T-helper 17 cell (primary cell): ENCODE measurements around the gene NFAM1. TPM values are rescaled to one million over a fixed set of nuclear protein-coding genes. Genes with fewer than 3 reads are reported as not detected.

ENCODE experiments used
- ATAC-seq: fragments of 150-1000 bp; cut with Tn5 transposase; 2 replicates; pipeline ENCODE4 v1.10.0; 2021; ENCODE audit warnings: mild to moderate bottlenecking, moderate library complexity
- DNase-seq, 3 donors: peaks; one replicate each; pipeline versions ENCODE4 v3.0.0 to v3.0.0-alpha.2; 2020 to 2021
- H3K9me3 ChIP-seq: one replicate; pipeline ENCODE4 v1.7.0; 2013; ENCODE audit warnings: low read length, mild to moderate bottlenecking; ENCODE audit not compliant: control insufficient read depth, poor library complexity, severe bottlenecking
- H3K27ac Mint-ChIP-seq: one replicate; pipeline ENCODE4 v1.8.0; 2022; ENCODE audit warnings: mild to moderate bottlenecking, moderate library complexity, mixed read lengths
- H3K27me3 Mint-ChIP-seq: one replicate; pipeline ENCODE4 v1.8.0; 2022; ENCODE audit warnings: mixed read lengths
- H3K36me3 Mint-ChIP-seq: one replicate; pipeline ENCODE4 v1.8.0; 2022; ENCODE audit warnings: low read depth, mixed read lengths
- H3K4me1 Mint-ChIP-seq: one replicate; pipeline ENCODE4 v1.8.0; 2022; ENCODE audit warnings: mild to moderate bottlenecking, mixed read lengths
- H3K4me3 Mint-ChIP-seq: one replicate; pipeline ENCODE4 v1.8.0; 2022; ENCODE audit warnings: mild to moderate bottlenecking, moderate library complexity, mixed read lengths
- total RNA-seq, 4 donors: library from RNA in 2 of 4; stranded (reverse) in 2 of 4; gene quantifications; one replicate each; pipeline ENCODE4 v1.2.3 and lab custom pipeline; 2022 to 2026

The NFAM1 gene
- total RNA-seq, 2 donors from 2014 or later: 0.55 to 2.4 TPM

GRCh38 chr22:42346722-42347121 lies 85.5 kb downstream of the NFAM1 start:
- H3K36me3 Mint-ChIP-seq: no peaks in the 10 kb centered on the region
- no peaks in the 10 kb centered on the region for H3K27me3 Mint-ChIP-seq
- ATAC-seq: no peak
- H3K9me3 ChIP-seq: no peaks in the 10 kb centered on the region
- H3K4me1 Mint-ChIP-seq: peaks cover 5% of the 10 kb centered on the region
- no peak for DNase-seq
- peak overlapping the region; percentile 51 for H3K27ac Mint-ChIP-seq
- no peak overlapping the region for H3K4me3 Mint-ChIP-seq

- H3K9me3 ChIP-seq: no peaks in the 10 kb centered on the region
- no peaks in the 10 kb centered on the region for H3K36me3 Mint-ChIP-seq
- peak overlapping the region; percentile 15 for H3K4me3 Mint-ChIP-seq
- H3K27me3 Mint-ChIP-seq: no peaks in the 10 kb centered on the region
- DNase-seq (no peak), ATAC-seq (no peak)
- H3K4me1 Mint-ChIP-seq: peaks cover 5% of the 10 kb centered on the region
- no peak overlapping the region for H3K27ac Mint-ChIP-seq
Measured at GRCh38 chr22:42345458-42345857, 86.7 kb downstream of the NFAM1 start.

GRCh38 chr22:42344361-42344905 lies 87.8 kb downstream of the NFAM1 start:
- H3K9me3 ChIP-seq: no peaks in the 10 kb centered on the region
- H3K27ac Mint-ChIP-seq: no peak overlapping the region
- H3K27me3 Mint-ChIP-seq: no peaks in the 10 kb centered on the region
- no peaks in the 10 kb centered on the region for H3K36me3 Mint-ChIP-seq
- no peak for ATAC-seq
- no peak for DNase-seq
- peak overlapping the region; percentile 79 for H3K4me3 Mint-ChIP-seq
- H3K4me1 Mint-ChIP-seq: peaks cover 5% of the 10 kb centered on the region

GRCh38 chr22:42343531-42344081 lies 88.6 kb downstream of the NFAM1 start:
- ATAC-seq (peak; percentile 85), DNase-seq (peak in 1 of 3 donors; percentile 17)
- H3K27me3 Mint-ChIP-seq: no peaks in the 10 kb centered on the region
- peaks cover 5% of the 10 kb centered on the region for H3K4me1 Mint-ChIP-seq
- no peak overlapping the region for H3K4me3 Mint-ChIP-seq
- no peaks in the 10 kb centered on the region for H3K36me3 Mint-ChIP-seq
- H3K27ac Mint-ChIP-seq: no peak overlapping the region
- H3K9me3 ChIP-seq: no peaks in the 10 kb centered on the region

- H3K9me3 ChIP-seq: no peaks in the 10 kb centered on the region
- no peaks in the 10 kb centered on the region for H3K27me3 Mint-ChIP-seq
- H3K4me1 Mint-ChIP-seq: peaks cover 5% of the 10 kb centered on the region
- H3K4me3 Mint-ChIP-seq: peak overlapping the region; percentile 74
- H3K36me3 Mint-ChIP-seq: no peaks in the 10 kb centered on the region
- no peak overlapping the region for H3K27ac Mint-ChIP-seq
- DNase-seq: no peak
- peak; percentile 19 for ATAC-seq
Measured at GRCh38 chr22:42343121-42343454, 89.1 kb downstream of the NFAM1 start.

GRCh38 chr22:42342426-42343120 lies 89.6 kb downstream of the NFAM1 start:
- peaks cover 7% of the 10 kb centered on the region for H3K4me1 Mint-ChIP-seq
- H3K36me3 Mint-ChIP-seq: no peaks in the 10 kb centered on the region
- peak overlapping the region; percentile 27 for H3K27ac Mint-ChIP-seq
- ATAC-seq: no peak
- no peak for DNase-seq
- no peaks in the 10 kb centered on the region for H3K27me3 Mint-ChIP-seq
- peak overlapping the region; percentile 74 for H3K4me3 Mint-ChIP-seq
- H3K9me3 ChIP-seq: no peaks in the 10 kb centered on the region

- Mint-ChIP-seq H3K4me3 (peak overlapping the region; percentile 74), H3K27ac (peak overlapping the region; percentile 27), H3K4me1 (peaks cover 13% of the 10 kb centered on the region), H3K27me3 (no peaks in the 10 kb centered on the region), H3K36me3 (no peaks in the 10 kb centered on the region)
- ATAC-seq (no peak), DNase-seq (no peak)
- no peaks in the 10 kb centered on the region for H3K9me3 ChIP-seq
Measured at GRCh38 chr22:42341779-42342178, 90.4 kb downstream of the NFAM1 start.

- no peak for DNase-seq
- Mint-ChIP-seq H3K4me1 (peaks cover 17% of the 10 kb centered on the region), H3K36me3 (no peaks in the 10 kb centered on the region), H3K4me3 (no peak overlapping the region), H3K27me3 (no peaks in the 10 kb centered on the region), H3K27ac (no peak overlapping the region)
- H3K9me3 ChIP-seq: no peaks in the 10 kb centered on the region
- ATAC-seq: no peak
Measured at GRCh38 chr22:42340829-42341383, 91.3 kb downstream of the NFAM1 start.

- no peaks in the 10 kb centered on the region for H3K9me3 ChIP-seq
- Mint-ChIP-seq H3K27me3 (no peaks in the 10 kb centered on the region), H3K27ac (no peak overlapping the region), H3K4me3 (peak overlapping the region; percentile 7), H3K4me1 (peaks cover 21% of the 10 kb centered on the region), H3K36me3 (no peaks in the 10 kb centered on the region)
- DNase-seq (no peak), ATAC-seq (no peak)
Measured at GRCh38 chr22:42340150-42340549, 92.1 kb downstream of the NFAM1 start.

- no peak for ATAC-seq
Measured at GRCh38 chr22:42338479-42338878, 93.7 kb downstream of the NFAM1 start.

GRCh38 chr22:42337356-42337755 lies 94.8 kb downstream of the NFAM1 start:
- ATAC-seq (no peak), DNase-seq (no peak)
- Mint-ChIP-seq H3K4me3 (no peak overlapping the region), H3K4me1 (peaks cover 24% of the 10 kb centered on the region), H3K27me3 (no peaks in the 10 kb centered on the region), H3K36me3 (no peaks in the 10 kb centered on the region), H3K27ac (no peak overlapping the region)
- H3K9me3 ChIP-seq: no peaks in the 10 kb centered on the region

More at GRCh38 chr22:42338479-42338878, 93.7 kb downstream of the NFAM1 start:
- no peaks in the 10 kb centered on the region for H3K36me3 Mint-ChIP-seq
- H3K4me3 Mint-ChIP-seq: no peak overlapping the region
- no peak for DNase-seq
- H3K27ac Mint-ChIP-seq: no peak overlapping the region
- no peaks in the 10 kb centered on the region for H3K27me3 Mint-ChIP-seq
- peaks cover 25% of the 10 kb centered on the region for H3K4me1 Mint-ChIP-seq
- H3K9me3 ChIP-seq: no peaks in the 10 kb centered on the region

- no peak for ATAC-seq
- no peak overlapping the region for H3K27ac Mint-ChIP-seq
- no peak overlapping the region for H3K4me3 Mint-ChIP-seq
- no peaks in the 10 kb centered on the region for H3K9me3 ChIP-seq
- peaks cover 25% of the 10 kb centered on the region for H3K4me1 Mint-ChIP-seq
- DNase-seq: no peak
- H3K27me3 Mint-ChIP-seq: no peaks in the 10 kb centered on the region
- no peaks in the 10 kb centered on the region for H3K36me3 Mint-ChIP-seq
Measured at GRCh38 chr22:42336527-42337227, 95.5 kb downstream of the NFAM1 start.

- H3K4me1 Mint-ChIP-seq: peaks cover 28% of the 10 kb centered on the region
- H3K9me3 ChIP-seq: no peaks in the 10 kb centered on the region
- H3K27me3 Mint-ChIP-seq: no peaks in the 10 kb centered on the region
- H3K4me3 Mint-ChIP-seq: no peak overlapping the region
- no peaks in the 10 kb centered on the region for H3K36me3 Mint-ChIP-seq
- DNase-seq (no peak), ATAC-seq (no peak)
- H3K27ac Mint-ChIP-seq: no peak overlapping the region
Measured at GRCh38 chr22:42335839-42336378, 96.3 kb downstream of the NFAM1 start.
